Measurements from ENCODE around the gene TMEM163.

GRCh38 chr2:134726645-134727044 lies 7.8 kb upstream of the TMEM163 start:
- TF ChIP-seq, protein P1, sequence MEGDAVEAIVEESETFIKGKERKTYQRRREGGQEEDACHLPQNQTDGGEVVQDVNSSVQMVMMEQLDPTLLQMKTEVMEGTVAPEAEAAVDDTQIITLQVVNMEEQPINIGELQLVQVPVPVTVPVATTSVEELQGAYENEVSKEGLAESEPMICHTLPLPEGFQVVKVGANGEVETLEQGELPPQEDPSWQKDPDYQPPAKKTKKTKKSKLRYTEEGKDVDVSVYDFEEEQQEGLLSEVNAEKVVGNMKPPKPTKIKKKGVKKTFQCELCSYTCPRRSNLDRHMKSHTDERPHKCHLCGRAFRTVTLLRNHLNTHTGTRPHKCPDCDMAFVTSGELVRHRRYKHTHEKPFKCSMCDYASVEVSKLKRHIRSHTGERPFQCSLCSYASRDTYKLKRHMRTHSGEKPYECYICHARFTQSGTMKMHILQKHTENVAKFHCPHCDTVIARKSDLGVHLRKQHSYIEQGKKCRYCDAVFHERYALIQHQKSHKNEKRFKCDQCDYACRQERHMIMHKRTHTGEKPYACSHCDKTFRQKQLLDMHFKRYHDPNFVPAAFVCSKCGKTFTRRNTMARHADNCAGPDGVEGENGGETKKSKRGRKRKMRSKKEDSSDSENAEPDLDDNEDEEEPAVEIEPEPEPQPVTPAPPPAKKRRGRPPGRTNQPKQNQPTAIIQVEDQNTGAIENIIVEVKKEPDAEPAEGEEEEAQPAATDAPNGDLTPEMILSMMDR (IDR thresholded peaks at IDR 0.05; ENCODE audit: insufficient read depth, low read depth, low read length) = no peak
- TF ChIP-seq EZH2 (IDR thresholded peaks at IDR 0.05; ENCODE audit: insufficient read depth, low read length) = no peak

Data from astrocyte (in vitro differentiated cells and primary cell).